OCI-LY7 (cell line): ENCODE data around the gene STPG4.

ENCODE experiments used
- CTCF ChIP-seq: fragments of 200-600 bp; sonication (generic); conservative IDR thresholded peaks from 2 replicates; pipeline ENCODE4 v1.5.1; 2014; ENCODE audit warnings: mild to moderate bottlenecking, antibody characterized with exemption, low read length, moderate library complexity, mixed read lengths
- EZH2phosphoT487 ChIP-seq: fragments of 200-600 bp; sonication (generic); IDR thresholded peaks from 2 replicates; pipeline ENCODE4 v1.6.1; 2018; ENCODE audit warnings: low read depth, borderline replicate concordance, mild to moderate bottlenecking, mixed run types, antibody characterized with exemption, low read length, moderate library complexity, mixed read lengths

GRCh38 chr2:47074691-47075090, 80.4 kb downstream of the STPG4 start:
- no peak for TF ChIP-seq CTCF
- TF ChIP-seq EZH2phosphoT487 = no peak
